ENCODE data around the gene PAM16.

Gene PAM16

DNA sequence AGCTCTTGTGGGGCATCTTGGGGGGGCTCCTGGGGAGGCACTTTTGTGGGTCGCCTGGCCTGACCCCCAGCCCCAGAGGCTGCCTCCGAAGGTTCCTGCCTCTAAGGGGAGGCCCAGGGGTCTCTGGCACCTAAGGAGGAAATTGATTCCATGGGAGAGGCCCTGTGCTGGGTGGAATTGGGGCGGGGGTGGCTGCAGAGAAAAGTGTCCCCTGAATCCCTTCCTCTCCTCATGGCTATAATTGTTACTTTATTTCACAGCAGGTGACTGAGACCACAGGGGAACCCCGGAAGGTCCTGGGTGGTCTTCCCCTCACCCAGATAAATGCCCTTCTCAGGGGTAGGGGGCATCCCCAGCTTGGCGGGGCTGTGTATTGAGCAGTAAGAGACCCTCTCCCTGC lies 32.2 kb downstream of the PAM16 start:
- DNase-seq = no peak

DNA sequence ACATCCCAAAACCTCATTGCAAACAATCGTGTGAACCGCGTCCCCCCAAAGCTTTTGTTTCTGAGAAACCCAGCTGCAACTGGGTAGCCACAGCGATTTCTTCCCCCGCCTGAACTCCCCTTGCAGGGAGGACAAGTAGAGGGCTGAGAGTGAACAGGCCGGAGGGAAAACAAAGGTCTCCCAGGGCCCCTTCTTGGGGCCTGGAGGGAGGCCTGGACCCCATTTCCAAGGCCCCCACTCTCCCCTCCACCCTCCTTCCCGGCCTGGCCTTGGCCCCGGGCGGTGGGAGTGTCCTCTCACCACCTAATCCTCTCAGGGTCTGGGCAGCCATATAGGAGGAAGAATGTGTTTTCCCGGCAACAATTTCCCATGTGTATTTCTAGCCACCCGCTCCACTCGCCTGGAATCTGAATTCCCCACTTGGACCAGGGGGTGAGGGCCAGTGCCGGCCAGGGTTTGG lies 32.6 kb downstream of the PAM16 start:
- peak; percentile 43 for DNase-seq

DNA sequence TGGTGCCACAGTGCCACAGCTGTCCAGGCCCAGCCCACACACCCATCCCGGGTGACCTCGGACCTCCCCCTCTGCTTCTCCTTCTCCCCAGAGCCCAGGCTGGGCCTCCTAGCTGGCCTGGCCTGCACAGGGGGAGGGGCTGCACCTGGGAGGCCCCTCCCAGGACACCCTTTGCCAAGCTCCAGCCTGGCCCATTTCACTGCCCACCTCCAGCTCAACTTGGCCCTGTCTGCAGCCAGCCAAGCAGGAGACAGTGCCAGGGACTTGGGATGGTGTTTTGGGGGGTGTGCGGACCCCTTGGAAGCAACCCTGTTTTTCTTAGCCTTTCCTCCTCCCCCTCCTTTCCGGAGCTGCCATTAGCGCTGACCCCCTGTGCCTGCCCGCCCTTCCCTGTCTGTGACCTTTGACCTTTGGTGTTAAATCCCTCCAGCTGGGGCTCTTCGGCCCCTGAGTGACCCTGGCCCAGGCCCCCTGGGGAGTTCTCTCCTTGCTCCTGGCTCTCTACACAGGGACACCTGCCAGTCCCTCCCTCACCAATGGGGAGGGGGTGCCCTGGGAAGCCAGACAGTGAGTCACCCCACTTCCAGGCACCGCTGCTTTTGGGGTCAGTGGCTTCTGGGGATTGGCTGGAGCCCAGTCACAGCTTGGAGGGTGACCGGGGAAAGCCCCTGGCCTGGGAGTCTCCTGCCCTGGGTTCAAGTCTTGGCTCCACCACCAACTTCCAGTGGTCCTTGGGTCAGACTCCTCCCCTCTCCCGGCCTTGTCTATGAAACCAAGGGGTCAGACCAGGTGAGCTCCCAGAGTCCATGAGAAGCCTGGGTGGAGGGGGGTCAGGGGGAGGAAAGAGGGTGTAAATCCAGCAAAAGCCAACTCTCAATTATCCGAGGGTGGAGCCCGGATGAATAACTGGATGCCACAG lies 33.3 kb downstream of the PAM16 start:
- peak; percentile 52 for DNase-seq

DNA sequence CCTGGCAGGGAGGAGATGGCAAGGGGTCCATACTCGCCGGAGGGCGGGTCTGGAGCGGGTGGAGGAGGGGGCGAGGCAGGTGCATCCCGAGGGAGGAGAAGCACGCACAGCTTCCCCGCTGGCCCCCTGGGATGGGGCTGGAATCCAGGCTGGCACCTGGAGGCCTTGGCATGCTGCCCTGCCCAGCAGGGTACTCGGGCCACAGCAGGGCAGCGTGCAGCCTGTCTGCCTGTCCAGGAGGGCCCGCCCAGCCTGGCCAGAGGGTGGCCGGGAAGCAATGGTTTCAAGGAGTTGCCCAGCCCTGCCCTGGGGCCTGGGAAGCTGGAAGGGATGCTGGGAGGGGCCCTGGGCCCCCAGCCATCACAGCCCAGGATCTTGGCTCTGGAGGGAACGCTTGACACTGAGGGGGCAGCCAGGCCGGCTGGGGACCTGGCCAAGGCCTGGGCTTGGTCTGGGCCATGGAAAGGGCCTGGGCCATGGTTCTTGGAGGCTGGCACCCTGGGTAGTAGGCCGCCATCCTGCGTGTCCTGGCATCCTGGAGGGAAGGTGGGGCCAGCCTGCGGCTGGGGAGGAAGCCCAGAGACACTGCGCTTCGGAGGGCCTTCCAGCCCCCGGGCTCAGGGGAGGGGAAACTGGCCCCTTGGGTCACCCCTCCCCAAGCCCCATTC lies 34.1 kb downstream of the PAM16 start:
- DNase-seq = peak; percentile 61

GRCh38 chr16:4316108-4316863 lies 34.8 kb downstream of the PAM16 start:
- DNase-seq = peak; percentile 54

GRCh38 chr16:4315186-4316107 lies 35.7 kb downstream of the PAM16 start, which contains the start of gene GLIS2:
Gene GLIS2 (plus strand): TSS chr16:4316067. CDS start chr16:4332281, 16,214 bp downstream.
- peak; percentile 93 for DNase-seq

- DNase-seq = no peak
These were observed 36.5 kb downstream of the PAM16 start for GRCh38 chr16:4314532-4315185.

DNA sequence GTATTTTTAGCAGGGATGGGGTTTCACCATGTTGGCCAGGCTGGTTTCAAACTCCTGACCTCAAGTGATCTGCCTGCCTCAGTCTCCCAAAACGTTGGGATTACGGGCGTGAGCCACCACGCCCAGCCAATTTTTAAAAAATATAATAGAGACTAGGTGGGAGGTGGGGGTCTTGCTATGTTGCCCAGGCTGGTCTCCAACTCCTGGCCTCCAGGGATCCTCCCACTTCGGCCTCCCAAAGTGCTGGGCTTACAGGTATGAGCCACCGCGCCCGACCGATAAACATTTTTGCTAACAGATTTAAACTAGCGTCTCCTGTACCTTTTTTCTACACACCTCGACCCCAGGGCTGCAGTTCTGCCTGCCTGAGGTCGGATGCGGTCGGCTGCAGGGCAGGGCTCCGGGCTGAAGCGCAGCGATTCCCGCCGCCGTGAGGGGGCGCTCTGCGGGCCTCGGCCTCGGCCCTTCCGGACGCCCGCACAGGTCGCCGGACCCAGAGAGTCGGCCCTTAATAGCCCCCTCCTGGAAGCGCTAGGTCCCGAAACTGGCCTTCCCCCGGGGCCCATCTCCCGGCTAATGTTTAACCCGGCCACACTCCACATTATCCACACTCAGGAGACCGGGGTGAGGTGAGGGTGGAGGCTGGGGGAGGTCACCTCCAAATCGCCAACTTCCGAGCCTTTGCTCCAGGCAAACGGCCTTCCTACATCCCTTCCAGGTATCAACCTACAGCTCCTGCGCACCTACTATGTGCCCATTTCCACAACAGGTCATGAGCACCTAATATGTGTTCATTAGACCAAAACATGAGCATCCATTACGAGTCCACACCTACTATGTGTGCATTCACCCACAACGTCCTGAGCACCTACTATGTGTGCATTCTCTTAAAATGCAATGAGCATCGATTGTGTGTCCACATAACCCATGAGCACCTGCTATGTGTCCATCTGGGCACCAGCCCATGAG lies 37.3 kb downstream of the PAM16 start:
- no peak for DNase-seq

DNA sequence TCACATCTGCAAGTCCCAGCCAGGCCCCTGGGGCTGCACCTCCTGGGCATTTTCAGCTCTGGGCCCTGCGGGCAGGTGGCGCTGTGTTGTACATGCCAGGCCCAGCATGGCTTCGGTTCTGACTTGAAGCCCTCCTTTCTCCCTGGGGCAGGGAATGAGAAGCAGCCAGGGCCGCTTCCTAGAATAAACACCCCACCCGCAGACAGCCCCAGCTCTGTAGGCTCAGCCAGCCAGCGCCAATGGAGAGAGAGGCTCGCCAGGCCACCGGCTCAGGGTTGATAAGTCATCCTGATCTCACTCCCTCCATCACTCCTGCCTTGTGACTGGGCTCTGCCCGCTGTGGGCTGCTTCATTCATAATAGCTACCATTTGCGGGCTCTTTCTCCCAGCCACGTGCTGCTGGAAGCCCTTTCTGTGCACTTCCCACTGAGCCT lies 41.3 kb downstream of the PAM16 start:
- no peak for DNase-seq

GRCh38 chr16:4309102-4309832 lies 41.9 kb downstream of the PAM16 start:
- no peak for DNase-seq

DNA sequence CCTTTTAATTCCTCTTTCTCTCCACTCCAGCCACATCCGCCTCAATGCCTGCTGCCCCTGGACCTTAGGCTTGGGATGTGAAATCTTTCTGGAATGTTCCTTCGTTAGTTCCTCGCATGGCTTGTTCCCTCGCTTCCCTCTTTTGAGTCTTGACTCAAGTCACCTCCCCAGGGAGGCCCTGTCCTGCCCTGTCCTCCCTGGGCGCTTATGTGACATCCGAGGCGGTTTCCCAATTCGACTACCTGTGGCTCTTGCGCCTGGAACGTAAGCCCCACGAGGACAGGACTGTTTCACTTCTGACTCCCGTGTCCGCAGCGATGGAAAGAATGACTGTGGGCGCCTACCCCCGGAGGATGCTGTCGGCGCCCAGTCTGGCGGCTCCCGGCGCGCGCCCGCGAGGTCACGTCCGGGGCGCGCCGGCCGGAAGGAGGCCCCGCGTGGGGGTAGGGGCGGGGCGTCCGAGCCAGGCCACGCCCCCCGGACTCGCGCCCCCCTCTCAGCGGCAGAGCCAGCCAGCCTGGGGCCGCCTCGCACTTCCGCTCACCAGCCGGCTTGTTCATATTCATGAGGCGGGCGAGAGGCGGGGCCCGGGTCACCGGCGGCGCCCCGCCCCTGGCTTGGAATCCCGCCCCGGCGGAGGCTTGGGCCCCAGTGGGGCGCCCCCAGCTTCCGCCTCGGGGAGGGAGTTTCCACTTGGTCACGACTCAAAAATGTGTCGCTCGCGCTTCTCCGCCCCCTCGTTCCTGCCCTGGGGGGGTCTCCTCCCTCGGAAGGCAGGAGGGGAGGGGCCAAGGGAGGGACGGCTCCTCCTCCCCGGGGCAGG lies 43.7 kb downstream of the PAM16 start:
- peak; percentile 94 for DNase-seq

- DNase-seq = peak; percentile 40
These were observed 44.5 kb downstream of the PAM16 start for GRCh38 chr16:4306470-4307214.

DNA sequence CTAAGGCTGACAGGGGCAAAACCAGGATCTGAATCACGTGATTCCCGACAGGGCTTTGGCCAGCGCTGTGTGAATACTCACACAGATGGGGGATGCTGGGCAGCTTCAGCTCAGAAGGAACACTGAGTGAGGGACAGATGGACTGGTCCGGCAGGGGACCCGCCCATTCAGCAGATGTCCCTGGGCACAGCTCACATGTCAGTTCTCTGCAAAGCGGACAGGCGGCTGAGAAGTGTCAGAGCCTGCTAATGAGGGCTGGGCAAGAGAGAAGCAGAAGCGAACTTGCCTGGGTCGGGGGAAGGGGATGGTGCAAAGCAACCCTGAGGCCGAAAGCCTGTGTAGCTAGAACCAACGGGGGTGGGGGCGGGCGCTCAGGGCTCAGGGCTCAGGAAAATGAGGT lies 47.1 kb downstream of the PAM16 start:
- peak; percentile 71 for DNase-seq

- no peak for DNase-seq
These were observed 49.2 kb downstream of the PAM16 start for GRCh38 chr16:4301968-4302367.

DNA sequence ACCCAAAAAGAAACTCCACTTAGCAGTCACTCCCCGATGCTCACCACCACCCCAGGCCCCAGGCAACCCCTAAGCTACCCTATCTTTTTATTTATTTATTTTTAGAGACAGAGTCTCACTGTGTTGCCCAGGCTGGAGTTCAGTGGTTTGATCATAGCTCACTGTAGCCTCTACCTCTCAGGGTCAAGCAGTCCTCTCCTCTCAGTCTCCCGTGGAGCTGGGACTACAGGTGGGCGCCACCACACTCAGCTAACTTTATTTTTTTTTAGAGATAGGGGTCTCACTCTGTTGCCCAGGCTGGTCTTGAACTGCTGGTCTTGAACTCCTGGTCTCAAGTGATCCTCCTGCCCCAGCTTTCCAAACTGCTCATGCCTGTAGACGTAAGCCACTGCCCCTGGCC lies 49.9 kb downstream of the PAM16 start:
- DNase-seq = no peak

DNA sequence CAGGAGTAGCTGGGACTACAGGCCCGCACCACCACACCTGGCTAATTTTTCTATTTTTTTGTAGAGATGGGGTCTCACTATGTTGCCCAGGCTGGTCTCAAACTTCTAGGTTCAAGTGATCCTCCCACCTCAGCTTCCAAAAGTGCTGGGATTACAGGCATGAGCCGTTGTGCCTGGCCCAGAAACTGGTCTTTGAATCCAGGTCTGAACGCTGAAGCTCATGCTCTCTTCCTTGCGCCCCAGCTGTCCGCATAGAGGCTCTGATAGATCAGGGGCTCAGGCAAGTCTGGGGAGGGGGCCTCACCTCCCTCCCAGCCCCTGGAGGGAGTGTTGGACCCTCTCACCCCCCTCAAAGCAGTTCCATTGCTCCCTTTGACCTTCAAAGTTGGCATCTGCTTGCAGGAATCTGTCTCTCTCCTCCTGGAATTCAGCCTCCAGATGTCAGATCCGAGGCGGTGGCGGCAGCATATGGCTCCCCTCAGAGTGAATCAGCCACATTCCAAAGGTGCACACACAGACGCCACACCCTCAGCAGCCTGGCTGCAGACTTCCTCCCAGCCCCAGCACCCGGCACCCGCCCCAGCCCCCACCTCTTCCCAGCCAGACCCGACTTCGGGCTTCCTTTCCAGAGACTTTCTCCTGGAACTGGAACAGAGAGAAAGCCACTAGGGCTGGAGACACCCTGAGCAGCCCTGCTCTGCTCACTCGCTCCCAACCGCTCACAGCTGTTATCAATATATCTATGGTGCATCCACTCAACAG lies 52.2 kb downstream of the PAM16 start:
- DNase-seq = peak; percentile 87

GRCh38 chr16:4297480-4297879 lies 53.6 kb downstream of the PAM16 start:
- DNase-seq = no peak

All from right hindlimb (tissue), 1 donor.